ENCODE data around the gene MTCL1. TPM values are rescaled to one million over a fixed set of nuclear protein-coding genes. Genes with fewer than 3 reads are reported as not detected.
A peak's percentile ranks its signal among the peaks of the same experiment; 100 is the strongest.

MTCL1 gene
- total RNA-seq, 1 donor, result 59.6 TPM

GRCh38 chr18:8708670-8709069 lies 3.3 kb downstream of the MTCL1 start:
- DNase-seq (ENCODE audit: low read depth), result no peak
- H3K4me3 ChIP-seq (ENCODE audit: low read depth, low read length), result peak overlapping the region; percentile 3
- no peak for TF ChIP-seq CTCF (IDR thresholded peaks at IDR 0.05; ENCODE audit: insufficient read depth, low read depth, low read length)

- no peak overlapping the region for H3K4me3 ChIP-seq (ENCODE audit: low read depth, low read length)
- no peak for TF ChIP-seq CTCF (IDR thresholded peaks at IDR 0.05; ENCODE audit: insufficient read depth, low read depth, low read length)
- no peak for DNase-seq (ENCODE audit: low read depth)
Measured at GRCh38 chr18:8709248-8710059, 4.1 kb downstream of the MTCL1 start.

- DNase-seq (ENCODE audit: low read depth), result no peak
- no peak overlapping the region for H3K4me3 ChIP-seq (ENCODE audit: low read depth, low read length)
- TF ChIP-seq CTCF (IDR thresholded peaks at IDR 0.05; ENCODE audit: insufficient read depth, low read depth, low read length), result no peak
Measured at GRCh38 chr18:8711736-8712135, 6.4 kb downstream of the MTCL1 start.

- no peak for TF ChIP-seq CTCF (IDR thresholded peaks at IDR 0.05; ENCODE audit: insufficient read depth, low read depth, low read length)
- DNase-seq (ENCODE audit: low read depth), result no peak
- H3K4me3 ChIP-seq (ENCODE audit: low read depth, low read length), result no peak overlapping the region
Measured at GRCh38 chr18:8713691-8714090, 8.3 kb downstream of the MTCL1 start.

- DNase-seq (ENCODE audit: low read depth), result no peak
- no peak for TF ChIP-seq CTCF (IDR thresholded peaks at IDR 0.05; ENCODE audit: insufficient read depth, low read depth, low read length)
- no peak overlapping the region for H3K4me3 ChIP-seq (ENCODE audit: low read depth, low read length)
Measured at GRCh38 chr18:8715599-8715998, 10.2 kb downstream of the MTCL1 start.

GRCh38 chr18:8717011-8717770 lies 11.8 kb downstream of the MTCL1 start:
- no peak for TF ChIP-seq CTCF (IDR thresholded peaks at IDR 0.05; ENCODE audit: insufficient read depth, low read depth, low read length)

More at GRCh38 chr18:8717011-8717770, 11.8 kb downstream of the MTCL1 start:
- no peak overlapping the region for H3K4me3 ChIP-seq (ENCODE audit: low read depth, low read length)
- no peak for DNase-seq (ENCODE audit: low read depth)

All from fibroblast of villous mesenchyme (primary cell).